Measurements from ENCODE around the gene ONECUT3.

The ONECUT3 gene

DNA sequence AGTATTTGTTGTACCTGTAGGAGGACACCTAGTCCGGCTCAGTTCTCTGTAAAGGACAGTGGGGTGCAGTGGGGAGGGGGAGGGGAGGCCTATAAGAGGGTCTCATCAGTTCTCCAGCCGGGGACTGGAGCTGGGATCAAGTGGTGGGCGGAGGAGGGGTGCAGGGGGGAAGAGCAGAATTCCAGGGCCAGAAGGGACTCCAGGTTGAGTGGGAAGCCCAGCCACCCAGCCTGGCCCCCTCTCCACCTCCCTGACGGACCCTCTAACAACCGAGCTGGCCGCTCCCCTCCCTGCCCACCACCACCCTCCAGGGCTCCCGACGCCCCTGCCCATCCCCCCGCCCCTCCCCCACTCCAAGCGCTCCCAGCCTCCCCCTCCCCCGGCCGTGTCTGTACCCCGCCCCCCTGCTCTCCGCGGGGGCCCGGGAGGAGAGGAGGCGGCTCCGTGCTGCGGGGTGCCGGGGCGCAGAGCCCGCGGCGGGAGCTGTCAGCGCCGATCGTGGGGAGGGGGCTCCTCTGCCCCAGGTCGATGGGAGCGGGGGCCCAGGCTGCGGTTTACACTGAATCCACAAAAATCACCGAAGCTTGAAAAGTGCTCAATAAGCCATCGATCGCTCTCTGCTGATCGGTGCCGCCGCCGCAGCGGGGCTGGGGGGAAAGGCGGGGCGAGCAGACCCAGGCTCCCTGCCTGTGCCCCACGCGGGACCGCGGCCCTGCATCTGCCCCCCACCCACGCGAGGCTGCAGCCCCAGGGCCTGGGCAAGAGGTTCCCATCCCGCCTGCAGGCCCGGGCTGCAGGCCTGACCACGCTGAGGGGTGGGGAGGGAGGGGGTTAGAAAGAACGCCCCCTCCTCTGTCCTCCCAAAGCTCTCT, 34.6 kb upstream of the ONECUT3 start:
- Histone ChIP-seq H3K9ac (ENCODE audit: low read depth in 1 of 2, low read length in 2 of 2) (no peak overlapping the region), H3K4me1 (ENCODE audit: control insufficient read depth in 1 of 2, insufficient read depth in 2 of 2, low read length in 2 of 2) (no peaks in the 10 kb centered on the region), H3K9me3 (ENCODE audit: control insufficient read depth in 1 of 2, low read length in 2 of 2) (no peaks in the 10 kb centered on the region), H3K27me3 (ENCODE audit: control insufficient read depth in 1 of 2, insufficient read depth in 2 of 2, low read length in 2 of 2) (peaks cover 13 to 37% of the 10 kb centered on the region in 2 donors), H3K36me3 (ENCODE audit: control insufficient read depth in 1 of 2, insufficient read depth in 2 of 2, low read length in 2 of 2) (no peaks in the 10 kb centered on the region), H3K4me3 (ENCODE audit: low read depth in 1 of 2, low read length in 2 of 2) (no peak overlapping the region), H3K27ac (ENCODE audit: low read depth, low read length) (no peak overlapping the region)

DNA sequence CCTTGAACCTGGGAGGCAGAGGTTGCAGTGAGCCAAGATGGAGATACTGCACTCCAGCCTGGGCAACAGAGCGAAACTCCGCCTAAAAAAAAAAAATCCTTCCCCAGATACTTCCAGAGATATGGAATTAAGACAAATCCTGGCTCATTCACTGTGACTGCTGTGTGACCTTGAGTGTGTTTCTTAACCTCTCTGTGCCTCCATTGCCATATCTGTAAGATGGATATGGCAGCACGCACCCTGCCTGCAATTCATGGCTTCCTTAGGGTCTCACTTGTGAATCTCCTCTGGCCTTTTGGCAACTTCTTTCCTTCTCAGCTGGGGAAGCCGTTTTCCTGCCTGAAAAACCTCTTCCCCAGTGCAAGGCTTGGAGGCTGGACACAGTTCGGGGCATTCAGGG, 33.8 kb upstream of the ONECUT3 start:
- Histone ChIP-seq H3K27ac (ENCODE audit: low read depth, low read length) (no peak overlapping the region), H3K27me3 (ENCODE audit: control insufficient read depth in 1 of 2, insufficient read depth in 2 of 2, low read length in 2 of 2) (peaks cover 13 to 37% of the 10 kb centered on the region in 2 donors), H3K4me1 (ENCODE audit: control insufficient read depth in 1 of 2, insufficient read depth in 2 of 2, low read length in 2 of 2) (no peaks in the 10 kb centered on the region), H3K36me3 (ENCODE audit: control insufficient read depth in 1 of 2, insufficient read depth in 2 of 2, low read length in 2 of 2) (no peaks in the 10 kb centered on the region), H3K9me3 (ENCODE audit: control insufficient read depth in 1 of 2, low read length in 2 of 2) (no peaks in the 10 kb centered on the region), H3K4me3 (ENCODE audit: low read depth in 1 of 2, low read length in 2 of 2) (no peak overlapping the region), H3K9ac (ENCODE audit: low read depth in 1 of 2, low read length in 2 of 2) (no peak overlapping the region)

DNA sequence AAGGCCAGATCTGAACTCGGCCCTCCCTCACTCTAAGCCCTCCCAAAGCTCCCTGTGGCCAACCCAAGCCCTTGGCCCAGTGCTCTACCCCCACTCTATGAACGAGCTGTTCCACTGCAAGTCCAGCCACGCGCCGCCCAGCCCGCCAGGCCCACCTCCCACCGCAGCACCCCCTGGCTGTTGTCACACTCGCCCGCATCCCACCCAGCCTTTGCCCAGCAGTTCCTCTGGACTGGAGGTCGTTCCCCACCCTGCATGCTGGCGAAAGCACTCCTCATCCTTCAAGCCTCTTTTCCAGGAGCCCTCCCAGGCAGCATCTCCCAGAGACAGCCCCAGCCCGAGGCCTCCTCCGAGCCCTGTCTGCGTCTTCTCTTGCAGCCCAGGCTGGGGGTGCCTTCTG, 33.1 kb upstream of the ONECUT3 start:
- Histone ChIP-seq H3K4me1 (ENCODE audit: control insufficient read depth in 1 of 2, insufficient read depth in 2 of 2, low read length in 2 of 2) (no peaks in the 10 kb centered on the region), H3K36me3 (ENCODE audit: control insufficient read depth in 1 of 2, insufficient read depth in 2 of 2, low read length in 2 of 2) (no peaks in the 10 kb centered on the region), H3K9me3 (ENCODE audit: control insufficient read depth in 1 of 2, low read length in 2 of 2) (no peaks in the 10 kb centered on the region), H3K27me3 (ENCODE audit: control insufficient read depth in 1 of 2, insufficient read depth in 2 of 2, low read length in 2 of 2) (peaks cover 13 to 37% of the 10 kb centered on the region in 2 donors), H3K9ac (ENCODE audit: low read depth in 1 of 2, low read length in 2 of 2) (no peak overlapping the region), H3K27ac (ENCODE audit: low read depth, low read length) (no peak overlapping the region), H3K4me3 (ENCODE audit: low read depth in 1 of 2, low read length in 2 of 2) (no peak overlapping the region)

DNA sequence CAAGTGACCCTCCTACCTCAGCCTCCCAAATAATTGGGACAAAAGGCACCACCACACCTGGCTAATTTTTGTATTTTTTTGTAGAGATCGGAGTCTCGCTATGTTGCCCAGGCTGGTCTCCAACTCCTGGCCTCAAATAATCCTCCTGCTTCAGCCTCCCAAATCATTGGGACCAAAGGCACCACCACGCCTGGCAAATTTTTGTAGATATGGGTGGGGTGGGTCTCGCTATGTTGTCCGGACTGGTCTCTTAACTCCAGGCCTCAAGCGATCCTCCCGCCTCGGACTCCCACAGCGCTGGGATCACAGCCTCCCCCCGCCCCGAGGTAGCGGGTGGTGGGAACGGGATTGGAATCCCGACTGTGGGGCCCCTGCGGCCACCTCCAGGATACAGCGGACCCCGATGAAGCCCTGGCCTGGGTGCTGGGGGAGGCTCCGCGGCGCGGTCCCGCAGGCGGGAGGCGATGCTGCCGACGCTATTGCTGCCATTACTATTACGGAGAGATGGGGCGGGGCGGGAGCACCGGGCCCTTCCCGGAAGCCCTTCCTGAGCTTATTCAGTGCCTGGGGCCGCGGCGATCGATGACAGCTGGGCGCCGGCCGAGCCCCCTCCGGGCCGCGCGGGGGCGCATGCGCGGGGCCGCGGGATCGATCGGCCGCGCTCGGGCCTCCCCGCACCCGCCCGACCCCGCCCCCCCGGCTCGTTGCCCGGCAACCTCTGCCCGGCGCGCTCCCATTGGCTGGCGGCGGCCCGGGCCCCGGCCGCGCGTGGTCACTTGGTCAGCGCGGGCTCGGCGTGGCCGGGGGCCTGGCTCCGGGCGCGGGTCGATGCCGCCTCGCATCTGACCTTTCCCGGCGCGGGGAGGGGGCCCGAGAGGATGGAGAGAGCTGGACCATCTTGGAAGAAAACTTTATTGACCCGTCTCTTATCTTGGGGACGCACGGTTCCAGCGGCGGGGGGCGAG, 27.9 kb upstream of the ONECUT3 start:
- H3K27me3 ChIP-seq (ENCODE audit: control insufficient read depth in 1 of 2, insufficient read depth in 2 of 2, low read length in 2 of 2): peaks cover 19 to 35% of the 10 kb centered on the region in 2 donors

DNA sequence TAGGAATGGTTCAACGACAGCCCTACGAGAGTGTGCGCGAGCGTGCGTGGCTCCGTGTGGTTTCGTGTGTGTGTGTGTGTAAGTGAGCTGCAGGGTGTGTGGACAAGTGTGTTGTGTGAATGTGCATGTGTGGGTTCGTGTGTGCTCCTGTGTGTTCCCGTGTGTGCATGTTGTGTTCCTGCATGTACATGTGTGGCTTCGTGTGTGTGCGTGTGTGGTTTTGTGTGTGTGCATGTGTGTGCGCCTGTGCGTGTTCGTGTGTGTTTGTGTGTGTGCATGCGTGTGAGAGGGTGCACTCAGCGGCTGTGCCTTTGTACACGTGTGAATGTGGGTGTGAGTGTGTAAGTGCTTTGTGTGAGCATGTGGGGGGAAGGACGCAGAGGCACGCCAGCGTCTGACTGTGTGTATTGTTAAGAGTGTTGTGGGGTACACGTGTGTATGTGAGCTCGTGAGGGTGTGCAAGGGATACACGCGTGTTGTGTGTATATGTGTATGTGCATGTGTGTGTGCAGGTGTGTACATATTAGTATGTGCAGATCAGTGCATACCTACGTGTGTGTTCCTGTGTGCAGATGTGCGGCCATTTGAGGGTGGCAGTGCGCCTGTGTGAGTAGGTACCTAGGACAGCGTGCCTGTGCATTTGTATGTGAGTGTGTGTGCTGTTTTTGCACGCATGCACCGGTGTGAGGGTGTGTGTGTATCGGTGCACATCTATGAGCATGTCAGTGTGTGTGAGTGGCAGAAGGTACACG, 24.3 kb upstream of the ONECUT3 start:
- Histone ChIP-seq H3K9me3 (ENCODE audit: control insufficient read depth in 1 of 2, low read length in 2 of 2) (no peaks in the 10 kb centered on the region), H3K4me1 (ENCODE audit: control insufficient read depth in 1 of 2, insufficient read depth in 2 of 2, low read length in 2 of 2) (no peaks in the 10 kb centered on the region), H3K27ac (ENCODE audit: low read depth, low read length) (no peak overlapping the region), H3K27me3 (ENCODE audit: control insufficient read depth in 1 of 2, insufficient read depth in 2 of 2, low read length in 2 of 2) (peaks cover 18 to 35% of the 10 kb centered on the region in 2 donors), H3K4me3 (ENCODE audit: low read depth in 1 of 2, low read length in 2 of 2) (no peak overlapping the region), H3K36me3 (ENCODE audit: control insufficient read depth in 1 of 2, insufficient read depth in 2 of 2, low read length in 2 of 2) (no peaks in the 10 kb centered on the region), H3K9ac (ENCODE audit: low read depth in 1 of 2, low read length in 2 of 2) (no peak overlapping the region)

More for the DNA sequence above, 27.9 kb upstream of the ONECUT3 start:
- H3K9ac ChIP-seq (ENCODE audit: low read depth in 1 of 2, low read length in 2 of 2): no peak overlapping the region
- no peak overlapping the region for H3K27ac ChIP-seq (ENCODE audit: low read depth, low read length)
- H3K4me1 ChIP-seq (ENCODE audit: control insufficient read depth in 1 of 2, insufficient read depth in 2 of 2, low read length in 2 of 2): no peaks in the 10 kb centered on the region
- H3K9me3 ChIP-seq (ENCODE audit: control insufficient read depth in 1 of 2, low read length in 2 of 2): no peaks in the 10 kb centered on the region
- no peaks in the 10 kb centered on the region for H3K36me3 ChIP-seq (ENCODE audit: control insufficient read depth in 1 of 2, insufficient read depth in 2 of 2, low read length in 2 of 2)
- peak overlapping the region in 1 of 2 donors; percentile 22 for H3K4me3 ChIP-seq (ENCODE audit: low read depth in 1 of 2, low read length in 2 of 2)

DNA sequence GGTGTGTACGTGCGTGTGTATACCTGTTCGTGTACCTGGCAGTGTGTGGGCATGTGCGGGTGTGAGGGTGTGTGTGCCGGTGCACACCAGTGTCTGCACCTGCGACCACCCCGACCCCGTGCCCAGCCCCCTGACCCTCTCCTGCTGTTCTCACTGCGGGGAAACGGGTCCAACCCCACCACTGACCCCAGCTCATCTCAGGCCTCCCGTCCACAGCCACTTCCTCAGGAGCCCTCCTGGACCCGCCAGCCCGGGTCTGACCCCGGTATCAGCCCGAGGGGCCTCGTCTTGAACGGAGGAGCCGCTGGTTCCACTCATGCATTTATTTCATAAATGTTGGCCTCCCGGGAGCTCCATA, 23.8 kb upstream of the ONECUT3 start:
- peaks cover 22 to 41% of the 10 kb centered on the region in 2 donors for H3K27me3 ChIP-seq (ENCODE audit: control insufficient read depth in 1 of 2, insufficient read depth in 2 of 2, low read length in 2 of 2)
- no peaks in the 10 kb centered on the region for H3K9me3 ChIP-seq (ENCODE audit: control insufficient read depth in 1 of 2, low read length in 2 of 2)
- no peak overlapping the region for H3K4me3 ChIP-seq (ENCODE audit: low read depth in 1 of 2, low read length in 2 of 2)
- H3K4me1 ChIP-seq (ENCODE audit: control insufficient read depth in 1 of 2, insufficient read depth in 2 of 2, low read length in 2 of 2): no peaks in the 10 kb centered on the region
- no peaks in the 10 kb centered on the region for H3K36me3 ChIP-seq (ENCODE audit: control insufficient read depth in 1 of 2, insufficient read depth in 2 of 2, low read length in 2 of 2)
- no peak overlapping the region for H3K9ac ChIP-seq (ENCODE audit: low read depth in 1 of 2, low read length in 2 of 2)
- no peak overlapping the region for H3K27ac ChIP-seq (ENCODE audit: low read depth, low read length)

DNA sequence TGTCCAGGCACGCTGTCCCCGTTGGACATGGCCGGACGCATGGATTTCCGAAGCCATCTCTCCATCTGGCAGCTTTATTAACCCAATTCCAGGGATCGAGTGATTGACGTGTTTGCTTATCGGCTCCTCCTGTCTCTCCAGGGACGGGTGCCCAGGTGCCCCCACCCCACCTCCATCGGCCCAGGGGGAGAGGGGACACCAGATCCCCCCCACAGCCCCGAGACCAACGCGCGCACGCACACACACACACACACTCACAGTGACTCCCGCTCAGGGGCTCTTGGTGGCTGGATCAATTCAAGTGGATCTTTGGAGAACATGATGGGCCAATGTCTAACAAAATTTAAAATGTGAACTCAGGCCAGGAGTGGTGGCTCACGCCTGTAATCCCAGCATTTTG, 23.1 kb upstream of the ONECUT3 start:
- Histone ChIP-seq H3K4me1 (ENCODE audit: control insufficient read depth in 1 of 2, insufficient read depth in 2 of 2, low read length in 2 of 2) (no peaks in the 10 kb centered on the region), H3K27ac (ENCODE audit: low read depth, low read length) (no peak overlapping the region), H3K36me3 (ENCODE audit: control insufficient read depth in 1 of 2, insufficient read depth in 2 of 2, low read length in 2 of 2) (no peaks in the 10 kb centered on the region), H3K9ac (ENCODE audit: low read depth in 1 of 2, low read length in 2 of 2) (no peak overlapping the region), H3K27me3 (ENCODE audit: control insufficient read depth in 1 of 2, insufficient read depth in 2 of 2, low read length in 2 of 2) (peaks cover 28 to 47% of the 10 kb centered on the region in 2 donors), H3K4me3 (ENCODE audit: low read depth in 1 of 2, low read length in 2 of 2) (no peak overlapping the region), H3K9me3 (ENCODE audit: control insufficient read depth in 1 of 2, low read length in 2 of 2) (no peaks in the 10 kb centered on the region)

DNA sequence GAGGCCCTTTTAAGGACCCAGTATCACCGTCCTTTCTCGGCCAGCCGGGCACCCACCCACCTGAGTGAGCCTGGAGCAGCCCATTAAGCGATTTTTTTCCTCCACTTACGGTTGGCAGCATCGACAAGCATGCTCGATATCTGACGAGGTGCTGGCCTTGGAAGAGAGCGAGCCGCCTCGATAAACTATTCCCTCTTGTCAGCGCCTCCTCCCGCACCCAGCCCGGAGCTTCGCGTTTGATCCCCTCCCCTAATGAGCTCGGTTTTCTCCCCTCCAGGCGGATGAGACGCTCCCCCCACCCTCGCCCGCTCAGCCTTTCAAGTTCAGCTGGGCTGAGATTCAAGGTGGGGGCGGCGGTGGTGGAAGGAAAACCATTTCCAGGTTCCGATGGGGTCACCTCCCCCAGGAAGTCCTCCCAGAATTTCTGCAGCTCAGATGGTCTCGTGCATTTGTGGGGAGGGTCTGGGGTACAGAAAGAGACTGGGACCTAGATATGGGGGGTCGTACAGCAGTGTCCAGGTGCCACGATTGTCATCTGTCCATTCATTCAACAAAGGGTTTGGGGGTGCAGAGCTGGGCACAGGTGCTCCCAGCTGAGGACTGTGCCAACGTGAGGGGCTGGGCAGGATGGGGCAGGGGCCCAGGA, 18.9 kb upstream of the ONECUT3 start:
- H3K27me3 ChIP-seq (ENCODE audit: control insufficient read depth in 1 of 2, insufficient read depth in 2 of 2, low read length in 2 of 2): peaks cover 13 to 31% of the 10 kb centered on the region in 2 donors

DNA sequence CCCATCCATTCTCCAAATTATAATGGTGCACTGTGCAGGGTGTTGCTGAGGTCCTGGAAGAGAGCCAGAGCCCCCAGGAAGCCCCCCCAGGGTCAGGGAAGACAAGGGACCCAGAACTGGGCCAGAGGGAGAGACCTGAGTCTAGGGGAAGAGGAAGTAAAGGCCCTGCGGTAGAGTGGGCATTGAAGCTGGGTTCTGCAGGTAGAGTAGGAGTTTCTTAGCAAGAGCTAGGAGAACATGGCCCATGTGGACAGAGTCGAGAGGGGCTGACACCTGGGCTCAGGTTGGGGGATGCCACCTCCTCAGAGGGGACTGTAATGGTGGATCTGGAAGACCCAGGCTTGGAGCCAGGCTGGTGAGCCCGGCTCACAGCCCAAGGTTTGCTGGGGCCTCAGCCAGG, 17.0 kb upstream of the ONECUT3 start:
- Histone ChIP-seq H3K4me1 (ENCODE audit: control insufficient read depth in 1 of 2, insufficient read depth in 2 of 2, low read length in 2 of 2) (no peaks in the 10 kb centered on the region), H3K4me3 (ENCODE audit: low read depth in 1 of 2, low read length in 2 of 2) (no peak overlapping the region), H3K9ac (ENCODE audit: low read depth in 1 of 2, low read length in 2 of 2) (no peak overlapping the region), H3K27me3 (ENCODE audit: control insufficient read depth in 1 of 2, insufficient read depth in 2 of 2, low read length in 2 of 2) (peaks cover 13 to 29% of the 10 kb centered on the region in 2 donors), H3K36me3 (ENCODE audit: control insufficient read depth in 1 of 2, insufficient read depth in 2 of 2, low read length in 2 of 2) (no peaks in the 10 kb centered on the region), H3K27ac (ENCODE audit: low read depth, low read length) (no peak overlapping the region), H3K9me3 (ENCODE audit: control insufficient read depth in 1 of 2, low read length in 2 of 2) (no peaks in the 10 kb centered on the region)

More for the DNA sequence above, 18.9 kb upstream of the ONECUT3 start:
- Histone ChIP-seq H3K36me3 (ENCODE audit: control insufficient read depth in 1 of 2, insufficient read depth in 2 of 2, low read length in 2 of 2) (no peaks in the 10 kb centered on the region), H3K4me3 (ENCODE audit: low read depth in 1 of 2, low read length in 2 of 2) (no peak overlapping the region), H3K4me1 (ENCODE audit: control insufficient read depth in 1 of 2, insufficient read depth in 2 of 2, low read length in 2 of 2) (no peaks in the 10 kb centered on the region), H3K27ac (ENCODE audit: low read depth, low read length) (no peak overlapping the region), H3K9me3 (ENCODE audit: control insufficient read depth in 1 of 2, low read length in 2 of 2) (no peaks in the 10 kb centered on the region), H3K9ac (ENCODE audit: low read depth in 1 of 2, low read length in 2 of 2) (no peak overlapping the region)

Measured in duodenal mucosa (tissue), 2 donors.